ENCODE data around the gene ENTHD1.
A peak's percentile ranks its signal among the peaks of the same experiment; 100 is the strongest.
"Not testable (repeated sequence)": the region's sequence is repeated elsewhere in the genome, so short reads cannot be mapped to it uniquely, and the experiment has no call there.

The ENTHD1 gene

GRCh38 chr22:39777716-39778454 is 115.7 kb downstream of the ENTHD1 start:
- no peak for DNase-seq (ENCODE audit: low spot score)

- DNase-seq (ENCODE audit: low spot score), result no peak
Observed at GRCh38 chr22:39776295-39777009, 117.1 kb downstream of the ENTHD1 start.

- DNase-seq (ENCODE audit: low spot score), result peak; percentile 9
Observed at GRCh38 chr22:39773976-39774539, 119.5 kb downstream of the ENTHD1 start.

- no peak for DNase-seq (ENCODE audit: low spot score)
Observed at GRCh38 chr22:39773503-39773902, 120.1 kb downstream of the ENTHD1 start.

- DNase-seq (ENCODE audit: low spot score), result no peak
Observed at GRCh38 chr22:39771486-39771885, 122.1 kb downstream of the ENTHD1 start.

GRCh38 chr22:39765661-39766060 is 127.9 kb downstream of the ENTHD1 start:
- no peak for DNase-seq (ENCODE audit: low spot score)

GRCh38 chr22:39765046-39765445 is 128.5 kb downstream of the ENTHD1 start:
- DNase-seq (ENCODE audit: low spot score), result no peak

- no peak for DNase-seq (ENCODE audit: low spot score)
Observed at GRCh38 chr22:39763276-39763675, 130.3 kb downstream of the ENTHD1 start.

- no peak for DNase-seq (ENCODE audit: low spot score)
Observed at GRCh38 chr22:39750759-39751158, 142.8 kb downstream of the ENTHD1 start.

- no peak for DNase-seq (ENCODE audit: low spot score)
Observed at GRCh38 chr22:39748877-39749276, 144.7 kb downstream of the ENTHD1 start.

- no peak for DNase-seq (ENCODE audit: low spot score)
Observed at GRCh38 chr22:39746600-39747262, 146.8 kb downstream of the ENTHD1 start.

GRCh38 chr22:39745789-39746188 is 147.8 kb downstream of the ENTHD1 start:
- DNase-seq (ENCODE audit: low spot score), result no peak

- no peak for DNase-seq (ENCODE audit: low spot score)
Observed at GRCh38 chr22:39744353-39744752, 149.2 kb downstream of the ENTHD1 start.

- DNase-seq (ENCODE audit: low spot score), result no peak
Observed at GRCh38 chr22:39743935-39744334, 149.6 kb downstream of the ENTHD1 start.

- DNase-seq (ENCODE audit: low spot score), result no peak
Observed at GRCh38 chr22:39739338-39740027, 154.1 kb downstream of the ENTHD1 start.

GRCh38 chr22:39738746-39739145 is 154.8 kb downstream of the ENTHD1 start:
- DNase-seq (ENCODE audit: low spot score), result no peak

- no peak for DNase-seq (ENCODE audit: low spot score)
Observed at GRCh38 chr22:39735776-39736175, 157.8 kb downstream of the ENTHD1 start.

GRCh38 chr22:39734866-39735265 is 158.7 kb downstream of the ENTHD1 start:
- no peak for DNase-seq (ENCODE audit: low spot score)

GRCh38 chr22:39734046-39734445 is 159.5 kb downstream of the ENTHD1 start:
- not testable (repeated sequence) for DNase-seq (ENCODE audit: low spot score)

- no peak for DNase-seq (ENCODE audit: low spot score)
Observed at GRCh38 chr22:39733191-39733590, 160.4 kb downstream of the ENTHD1 start.

GRCh38 chr22:39732625-39733024 is 160.9 kb downstream of the ENTHD1 start:
- DNase-seq (ENCODE audit: low spot score), result no peak
